Stimulated activated CD8-positive, alpha-beta memory T cell treated with anti-CD3 and anti-CD28 coated beads, Interleukin-15, amount 100 ng/mL, for 4 hours (primary cell): ENCODE results near the gene TOLLIP.
"Not testable (repeated sequence)": the region's sequence is repeated elsewhere in the genome, so short reads cannot be mapped to it uniquely, and the experiment has no call there.

Experiments used
- DNase-seq, 2 donors: peaks; one replicate each; pipeline ENCODE4 v3.0.0-alpha.2; 2020; ENCODE audit warnings: low read depth in 2 of 2

Gene TOLLIP

GRCh38 chr11:1281974-1282365 is 27.5 kb downstream of the TOLLIP start:
- no peak for DNase-seq

GRCh38 chr11:1281326-1281973 is 28.0 kb downstream of the TOLLIP start:
- DNase-seq, result no peak

- no peak for DNase-seq
Observed at GRCh38 chr11:1280116-1281035, 29.1 kb downstream of the TOLLIP start.

- DNase-seq, result no peak
Observed at GRCh38 chr11:1279674-1280055, 29.8 kb downstream of the TOLLIP start.

- no peak for DNase-seq
Observed at GRCh38 chr11:1278766-1279673, 30.4 kb downstream of the TOLLIP start.

- DNase-seq, result no peak
Observed at GRCh38 chr11:1277936-1278512, 31.4 kb downstream of the TOLLIP start.

- no peak for DNase-seq
Observed at GRCh38 chr11:1276866-1277615, 32.4 kb downstream of the TOLLIP start.

- DNase-seq, result no peak
Observed at GRCh38 chr11:1276041-1276790, 33.2 kb downstream of the TOLLIP start.

- no peak for DNase-seq
Observed at GRCh38 chr11:1275021-1275420, 34.4 kb downstream of the TOLLIP start.

- no peak for DNase-seq
Observed at GRCh38 chr11:1274501-1274900, 34.9 kb downstream of the TOLLIP start.

- DNase-seq, result no peak
Observed at GRCh38 chr11:1272531-1272930, 36.9 kb downstream of the TOLLIP start.

GRCh38 chr11:1271927-1272326 is 37.5 kb downstream of the TOLLIP start:
- DNase-seq, result no peak

- DNase-seq, result no peak
Observed at GRCh38 chr11:1271406-1271805, 38.0 kb downstream of the TOLLIP start.

GRCh38 chr11:1271002-1271401 is 38.4 kb downstream of the TOLLIP start:
- DNase-seq, result no peak

- DNase-seq, result no peak
Observed at GRCh38 chr11:1270476-1270875, 39.0 kb downstream of the TOLLIP start.

- no peak for DNase-seq
Observed at GRCh38 chr11:1269957-1270356, 39.5 kb downstream of the TOLLIP start.

GRCh38 chr11:1267441-1268100 is 41.9 kb downstream of the TOLLIP start:
- DNase-seq, result no peak

- not testable (repeated sequence) for DNase-seq
Observed at GRCh38 chr11:1266976-1267375, 42.5 kb downstream of the TOLLIP start.

GRCh38 chr11:1265480-1265879 is 44.0 kb downstream of the TOLLIP start:
- DNase-seq, result not testable (repeated sequence)

GRCh38 chr11:1264444-1264843 is 45.0 kb downstream of the TOLLIP start:
- DNase-seq, result not testable (repeated sequence)
